Bronchial epithelial cell (primary cell): Measurements from ENCODE around the gene FAM3B. TPM values are rescaled to one million over a fixed set of nuclear protein-coding genes. Genes with fewer than 3 reads are reported as not detected.

Source experiments
- DNase-seq: peaks from one replicate; pipeline ENCODE4 v3.0.0-alpha.2; 2010; ENCODE audit warnings: low read depth
- FAIRE-seq: peaks from 2 replicates; lab custom pipeline; 2011; peaks lifted over from hg19 to GRCh38; lab: Jason Lieb, UNC
- H3K27me3 ChIP-seq: 2 replicates; pipeline ENCODE4 v1.5.1; 2011; ENCODE audit warnings: low read length; ENCODE audit not compliant: control insufficient read depth, insufficient read depth
- H3K36me3 ChIP-seq: 2 replicates; pipeline ENCODE4 v1.5.1; 2011; ENCODE audit warnings: low read length; ENCODE audit not compliant: control insufficient read depth, insufficient read depth
- H3K4me3 ChIP-seq: 2 replicates; pipeline ENCODE4 v1.5.1; 2011; ENCODE audit warnings: mild to moderate bottlenecking, low read depth, low read length, control low read depth
- CTCF ChIP-seq: IDR thresholded peaks from 2 replicates; pipeline ENCODE4 v1.5.1; 2011; ENCODE audit warnings: mild to moderate bottlenecking, moderate library complexity, low read length, control low read depth, inconsistent platforms; ENCODE audit not compliant: insufficient read depth, severe bottlenecking
- total RNA-seq: library from RNA; depleted of rRNA; stranded (reverse); fragments of >200 nt; gene quantifications from 2 replicates; pipeline ENCODE4 v1.2.1, GENCODE V29; 2014

FAM3B gene
- total RNA-seq, 1 donor from 2014 or later = not detected

GRCh38 chr21:41321908-41322495 is 5.4 kb downstream of the FAM3B start:
- FAIRE-seq = no peak
- no peak for TF ChIP-seq CTCF
- DNase-seq = no peak

GRCh38 chr21:41322496-41323382 is 6.1 kb downstream of the FAM3B start:
- TF ChIP-seq CTCF = no peak
- Histone ChIP-seq H3K36me3 (no peaks in the 10 kb centered on the region), H3K27me3 (peaks cover 11% of the 10 kb centered on the region), H3K4me3 (no peak overlapping the region)
- no peak for DNase-seq
- FAIRE-seq = no peak

More at GRCh38 chr21:41321908-41322495, 5.4 kb downstream of the FAM3B start:
- no peak overlapping the region for H3K4me3 ChIP-seq
- peaks cover 17% of the 10 kb centered on the region for H3K27me3 ChIP-seq
- no peaks in the 10 kb centered on the region for H3K36me3 ChIP-seq

GRCh38 chr21:41325138-41325912 is 8.7 kb downstream of the FAM3B start:
- DNase-seq = no peak
- TF ChIP-seq CTCF = no peak
- no peaks in the 10 kb centered on the region for H3K36me3 ChIP-seq
- peaks cover 2% of the 10 kb centered on the region for H3K27me3 ChIP-seq
- FAIRE-seq = no peak
- no peak overlapping the region for H3K4me3 ChIP-seq

GRCh38 chr21:41326414-41327080 is 9.9 kb downstream of the FAM3B start:
- no peak for FAIRE-seq
- DNase-seq = no peak

More at GRCh38 chr21:41326414-41327080, 9.9 kb downstream of the FAM3B start:
- H3K36me3 ChIP-seq = no peaks in the 10 kb centered on the region
- no peak overlapping the region for H3K4me3 ChIP-seq
- no peak for TF ChIP-seq CTCF
- H3K27me3 ChIP-seq = no peaks in the 10 kb centered on the region
